ENCODE data around the gene FAM98B.

Gene FAM98B

GRCh38 chr15:38521316-38521715, 67.4 kb downstream of the FAM98B start:
- Histone ChIP-seq H3K4me1 (ENCODE audit: control insufficient read depth, insufficient read depth, low read length) (no peaks in the 10 kb centered on the region), H3K9me3 (ENCODE audit: control insufficient read depth, insufficient read depth, low read depth, low read length) (no peaks in the 10 kb centered on the region), H3K27ac (ENCODE audit: extremely low read depth, low read depth, low read length) (no peak overlapping the region), H3K36me3 (ENCODE audit: control insufficient read depth in 2 of 2, insufficient read depth in 1 of 2, low read length in 2 of 2) (no peaks in the 10 kb centered on the region), H3K4me3 (ENCODE audit: low read depth, low read length) (no peak overlapping the region)
- ChIA-PET CTCF (interaction anchor here (0.6 to 1.8 kb wide), 3 partner anchors 11 to 81 kb away, joined by 4 to 5 read pairs (median 4); partner anchors contain the start of gene RASGRP1), POLR2A (no interaction called here)
- TF ChIP-seq ZNF335 (tag by site-specific recombination; conservative IDR thresholded peaks at IDR 0.05) (no peak), ZNF221 (tag by site-specific recombination; IDR thresholded peaks at IDR 0.05; ENCODE audit: borderline replicate concordance) (no peak), ZNF623 (tag by site-specific recombination; IDR thresholded peaks at IDR 0.05) (no peak), ZNF548 (tag by site-specific recombination; IDR thresholded peaks at IDR 0.05) (no peak), ZNF837 (tag by site-specific recombination; IDR thresholded peaks at IDR 0.05) (no peak), ZNF274 (IDR thresholded peaks at IDR 0.05; ENCODE audit: low read length) (no peak), ZNF274 (tag by site-specific recombination; IDR thresholded peaks at IDR 0.05; ENCODE audit: borderline replicate concordance) (no peak)

GRCh38 chr15:38522922-38523321, 69.0 kb downstream of the FAM98B start:
- ChIA-PET CTCF (interaction anchor here (0.8 to 1.4 kb wide), 2 partner anchors 9 to 83 kb away, joined by 4 to 5 read pairs; no protein-coding TSS in a partner anchor), POLR2A (no interaction called here)
- TF ChIP-seq HOXA7 (CRISPR knock-in tag; IDR thresholded peaks at IDR 0.05; ENCODE audit: borderline replicate concordance) = no peak
- TF ChIP-seq ZNF596 (tag by site-specific recombination; IDR thresholded peaks at IDR 0.05) = no peak
- TF ChIP-seq ZNF792 (tag by site-specific recombination; IDR thresholded peaks at IDR 0.05) = no peak
- TF ChIP-seq, protein P1, sequence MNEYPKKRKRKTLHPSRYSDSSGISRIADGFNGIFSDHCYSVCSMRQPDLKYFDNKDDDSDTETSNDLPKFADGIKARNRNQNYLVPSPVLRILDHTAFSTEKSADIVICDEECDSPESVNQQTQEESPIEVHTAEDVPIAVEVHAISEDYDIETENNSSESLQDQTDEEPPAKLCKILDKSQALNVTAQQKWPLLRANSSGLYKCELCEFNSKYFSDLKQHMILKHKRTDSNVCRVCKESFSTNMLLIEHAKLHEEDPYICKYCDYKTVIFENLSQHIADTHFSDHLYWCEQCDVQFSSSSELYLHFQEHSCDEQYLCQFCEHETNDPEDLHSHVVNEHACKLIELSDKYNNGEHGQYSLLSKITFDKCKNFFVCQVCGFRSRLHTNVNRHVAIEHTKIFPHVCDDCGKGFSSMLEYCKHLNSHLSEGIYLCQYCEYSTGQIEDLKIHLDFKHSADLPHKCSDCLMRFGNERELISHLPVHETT (tag by site-specific recombination; IDR thresholded peaks at IDR 0.05) = no peak
- TF ChIP-seq, protein P2, sequence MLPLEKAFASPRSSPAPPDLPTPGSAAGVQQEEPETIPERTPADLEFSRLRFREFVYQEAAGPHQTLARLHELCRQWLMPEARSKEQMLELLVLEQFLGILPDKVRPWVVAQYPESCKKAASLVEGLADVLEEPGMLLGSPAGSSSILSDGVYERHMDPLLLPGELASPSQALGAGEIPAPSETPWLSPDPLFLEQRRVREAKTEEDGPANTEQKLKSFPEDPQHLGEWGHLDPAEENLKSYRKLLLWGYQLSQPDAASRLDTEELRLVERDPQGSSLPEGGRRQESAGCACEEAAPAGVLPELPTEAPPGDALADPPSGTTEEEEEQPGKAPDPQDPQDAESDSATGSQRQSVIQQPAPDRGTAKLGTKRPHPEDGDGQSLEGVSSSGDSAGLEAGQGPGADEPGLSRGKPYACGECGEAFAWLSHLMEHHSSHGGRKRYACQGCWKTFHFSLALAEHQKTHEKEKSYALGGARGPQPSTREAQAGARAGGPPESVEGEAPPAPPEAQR (tag by site-specific recombination; IDR thresholded peaks at IDR 0.05) = no peak
- Histone ChIP-seq H3K9me3 (ENCODE audit: control insufficient read depth, insufficient read depth, low read depth, low read length) (no peaks in the 10 kb centered on the region), H3K4me1 (ENCODE audit: control insufficient read depth, insufficient read depth, low read length) (no peaks in the 10 kb centered on the region), H3K27ac (ENCODE audit: extremely low read depth, low read depth, low read length) (no peak overlapping the region), H3K36me3 (ENCODE audit: control insufficient read depth in 2 of 2, insufficient read depth in 1 of 2, low read length in 2 of 2) (no peaks in the 10 kb centered on the region), H3K4me3 (ENCODE audit: low read depth, low read length) (no peak overlapping the region)

DNA sequence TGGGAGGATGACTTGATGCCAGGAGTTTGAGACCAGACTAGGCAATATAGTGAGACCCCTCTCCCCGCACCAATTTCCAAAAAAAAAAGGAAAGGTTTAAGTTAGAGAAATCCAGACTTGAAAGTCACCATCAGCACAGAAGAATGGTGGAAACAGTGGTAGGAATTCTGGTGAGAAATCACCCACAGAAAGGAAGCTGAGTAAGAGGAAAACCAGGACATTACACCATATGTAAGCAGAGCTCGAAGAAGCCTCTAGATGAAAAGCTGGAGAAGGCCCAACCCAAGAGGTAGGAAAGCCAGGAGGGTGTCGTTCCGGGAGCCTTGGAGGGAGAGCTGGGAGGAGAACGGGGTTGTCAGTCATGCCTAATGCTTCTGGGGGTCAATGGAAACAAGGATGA, 70.2 kb downstream of the FAM98B start:
- POLR2A ChIA-PET = no interaction called here
- CTCF ChIA-PET = interaction anchor here (0.6 kb wide), 1 partner anchor 13 kb away, joined by 3 read pairs; no protein-coding TSS in a partner anchor
- H3K36me3 ChIP-seq (ENCODE audit: control insufficient read depth in 2 of 2, insufficient read depth in 1 of 2, low read length in 2 of 2) = no peaks in the 10 kb centered on the region

More for the DNA sequence above, 70.2 kb downstream of the FAM98B start:
- no peaks in the 10 kb centered on the region for H3K4me1 ChIP-seq (ENCODE audit: control insufficient read depth, insufficient read depth, low read length)
- H3K9me3 ChIP-seq (ENCODE audit: control insufficient read depth, insufficient read depth, low read depth, low read length) = no peaks in the 10 kb centered on the region
- TF ChIP-seq, protein P3, sequence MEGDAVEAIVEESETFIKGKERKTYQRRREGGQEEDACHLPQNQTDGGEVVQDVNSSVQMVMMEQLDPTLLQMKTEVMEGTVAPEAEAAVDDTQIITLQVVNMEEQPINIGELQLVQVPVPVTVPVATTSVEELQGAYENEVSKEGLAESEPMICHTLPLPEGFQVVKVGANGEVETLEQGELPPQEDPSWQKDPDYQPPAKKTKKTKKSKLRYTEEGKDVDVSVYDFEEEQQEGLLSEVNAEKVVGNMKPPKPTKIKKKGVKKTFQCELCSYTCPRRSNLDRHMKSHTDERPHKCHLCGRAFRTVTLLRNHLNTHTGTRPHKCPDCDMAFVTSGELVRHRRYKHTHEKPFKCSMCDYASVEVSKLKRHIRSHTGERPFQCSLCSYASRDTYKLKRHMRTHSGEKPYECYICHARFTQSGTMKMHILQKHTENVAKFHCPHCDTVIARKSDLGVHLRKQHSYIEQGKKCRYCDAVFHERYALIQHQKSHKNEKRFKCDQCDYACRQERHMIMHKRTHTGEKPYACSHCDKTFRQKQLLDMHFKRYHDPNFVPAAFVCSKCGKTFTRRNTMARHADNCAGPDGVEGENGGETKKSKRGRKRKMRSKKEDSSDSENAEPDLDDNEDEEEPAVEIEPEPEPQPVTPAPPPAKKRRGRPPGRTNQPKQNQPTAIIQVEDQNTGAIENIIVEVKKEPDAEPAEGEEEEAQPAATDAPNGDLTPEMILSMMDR (tag by site-specific recombination; IDR thresholded peaks at IDR 0.05) = no peak
- TF ChIP-seq ZNF501 (tag by site-specific recombination; IDR thresholded peaks at IDR 0.05) = no peak
- no peak for TF ChIP-seq SETDB1 (IDR thresholded peaks at IDR 0.05; ENCODE audit: insufficient read length, low read length)
- no peak for TF ChIP-seq ZNF416 (tag by site-specific recombination; IDR thresholded peaks at IDR 0.05)
- TF ChIP-seq ZNF155 (tag by site-specific recombination; IDR thresholded peaks at IDR 0.05) = no peak
- no peak for TF ChIP-seq ZNF664 (tag by site-specific recombination; IDR thresholded peaks at IDR 0.05)
- no peak for TF ChIP-seq ZNF223 (tag by site-specific recombination; IDR thresholded peaks at IDR 0.05)
- TF ChIP-seq ZNF623 (tag by site-specific recombination; IDR thresholded peaks at IDR 0.05) = no peak
- TF ChIP-seq ZBTB48 (tag by site-specific recombination; IDR thresholded peaks at IDR 0.05) = no peak
- no peak for TF ChIP-seq MEIS1 (CRISPR knock-in tag; IDR thresholded peaks at IDR 0.05; ENCODE audit: borderline replicate concordance)
- no peak for TF ChIP-seq ZNF292 (tag by site-specific recombination; IDR thresholded peaks at IDR 0.05; ENCODE audit: borderline replicate concordance, low read depth)
- no peak for TF ChIP-seq TCF7L2 (IDR thresholded peaks at IDR 0.05; ENCODE audit: borderline replicate concordance, low read depth, low read length)
- TF ChIP-seq GLI4 (tag by site-specific recombination; IDR thresholded peaks at IDR 0.05) = no peak
- TF ChIP-seq HOXC10 (CRISPR knock-in tag; IDR thresholded peaks at IDR 0.05) = no peak
- TF ChIP-seq GLIS2 (tag by site-specific recombination; IDR thresholded peaks at IDR 0.05) = no peak
- TF ChIP-seq ZNF585B (tag by site-specific recombination; IDR thresholded peaks at IDR 0.05) = no peak
- TF ChIP-seq ZNF624 (tag by site-specific recombination; IDR thresholded peaks at IDR 0.05) = no peak
- TF ChIP-seq SP3 (tag by site-specific recombination; IDR thresholded peaks at IDR 0.05) = no peak
- no peak for TF ChIP-seq ZNF239 (tag by site-specific recombination; IDR thresholded peaks at IDR 0.05)
- TF ChIP-seq GFI1B (tag by site-specific recombination; IDR thresholded peaks at IDR 0.05) = no peak
- H3K4me3 ChIP-seq (ENCODE audit: low read depth, low read length) = no peak overlapping the region
- H3K27ac ChIP-seq (ENCODE audit: extremely low read depth, low read depth, low read length) = no peak overlapping the region
